NCI-H187 treated with DMSO at 0.1 percent for 48 hours (cell line): Measurements from ENCODE around the gene TMBIM6.
"Not testable (repeated sequence)": the region's sequence is repeated elsewhere in the genome, so short reads cannot be mapped to it uniquely, and the experiment has no call there.

Experiments
- DNase-seq: peaks from one replicate; lab custom pipeline; 2025; lab: John Stamatoyannopoulos, UW

The TMBIM6 gene

GRCh38 chr12:49777341-49777740, 36.0 kb downstream of the TMBIM6 start:
- no peak for DNase-seq

GRCh38 chr12:49777800-49778748, 36.7 kb downstream of the TMBIM6 start:
- no peak for DNase-seq

DNA sequence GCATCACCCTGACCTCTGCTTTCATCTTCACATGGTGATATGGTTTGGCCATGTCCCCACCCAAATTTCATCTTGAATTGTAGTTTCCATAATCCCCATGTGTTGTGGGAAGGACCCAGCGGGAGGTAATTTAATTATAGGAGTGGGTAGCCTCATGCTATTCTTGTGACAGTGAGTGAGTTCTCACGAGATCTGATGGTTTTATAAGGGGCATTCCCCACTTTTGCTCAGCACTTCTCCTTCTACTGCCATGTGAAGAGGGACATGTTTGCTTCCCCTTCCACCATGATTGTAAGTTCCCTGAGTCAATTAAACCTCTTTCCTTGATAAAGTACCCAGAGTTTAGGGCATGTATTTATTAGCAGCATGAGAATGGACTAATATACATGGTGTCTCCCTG, 38.2 kb downstream of the TMBIM6 start:
- DNase-seq: no peak

DNA sequence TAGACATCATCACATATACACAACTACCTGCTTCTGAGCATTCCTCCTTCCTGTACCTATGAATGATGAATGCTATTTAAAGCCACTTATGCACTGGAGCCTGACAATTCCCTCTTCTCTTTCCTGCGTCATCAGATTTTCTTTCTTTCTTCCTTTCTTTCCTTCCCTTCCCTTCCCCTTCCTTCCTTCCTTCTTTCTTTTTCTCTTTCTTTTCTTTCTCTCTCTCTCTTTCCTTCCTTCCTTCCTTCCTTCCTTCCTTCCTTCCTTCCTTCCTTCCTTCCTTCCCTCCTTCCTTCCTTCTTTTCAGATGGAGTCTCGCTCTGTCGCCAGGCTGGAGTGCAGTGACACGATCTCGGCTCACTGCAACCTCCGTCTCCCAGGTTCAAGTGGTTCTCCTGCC, 39.6 kb downstream of the TMBIM6 start:
- DNase-seq: not testable (repeated sequence)

- DNase-seq: no peak
These were observed 42.7 kb downstream of the TMBIM6 start for GRCh38 chr12:49783917-49784676.

GRCh38 chr12:49784756-49785409, 43.5 kb downstream of the TMBIM6 start:
- DNase-seq: no peak

- DNase-seq: no peak
These were observed 46.3 kb downstream of the TMBIM6 start for GRCh38 chr12:49787672-49788071.

- no peak for DNase-seq
These were observed 48.6 kb downstream of the TMBIM6 start for GRCh38 chr12:49789992-49790391.

- no peak for DNase-seq
These were observed 49.6 kb downstream of the TMBIM6 start for GRCh38 chr12:49790741-49791555.

DNA sequence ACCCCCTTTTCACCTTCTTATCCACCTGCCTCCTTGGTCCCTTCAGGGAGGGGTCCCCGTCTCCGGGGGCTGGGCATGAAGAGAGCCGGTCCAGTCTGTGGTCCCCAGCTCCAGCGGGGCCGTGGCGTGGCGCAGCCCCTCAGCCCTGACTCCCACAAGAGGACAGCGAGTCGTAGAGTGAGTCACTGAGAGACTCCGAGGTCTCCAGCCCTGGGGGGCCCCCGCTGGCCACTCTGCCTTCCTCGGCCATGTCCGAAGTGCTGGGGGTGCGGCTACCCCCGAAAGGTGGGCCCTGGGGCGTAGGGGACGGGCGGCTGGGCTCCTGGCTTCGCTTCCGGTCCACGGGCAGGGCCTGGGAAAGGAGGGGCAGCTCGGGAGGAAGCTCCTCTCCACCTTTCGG, 50.3 kb downstream of the TMBIM6 start:
- no peak for DNase-seq

DNA sequence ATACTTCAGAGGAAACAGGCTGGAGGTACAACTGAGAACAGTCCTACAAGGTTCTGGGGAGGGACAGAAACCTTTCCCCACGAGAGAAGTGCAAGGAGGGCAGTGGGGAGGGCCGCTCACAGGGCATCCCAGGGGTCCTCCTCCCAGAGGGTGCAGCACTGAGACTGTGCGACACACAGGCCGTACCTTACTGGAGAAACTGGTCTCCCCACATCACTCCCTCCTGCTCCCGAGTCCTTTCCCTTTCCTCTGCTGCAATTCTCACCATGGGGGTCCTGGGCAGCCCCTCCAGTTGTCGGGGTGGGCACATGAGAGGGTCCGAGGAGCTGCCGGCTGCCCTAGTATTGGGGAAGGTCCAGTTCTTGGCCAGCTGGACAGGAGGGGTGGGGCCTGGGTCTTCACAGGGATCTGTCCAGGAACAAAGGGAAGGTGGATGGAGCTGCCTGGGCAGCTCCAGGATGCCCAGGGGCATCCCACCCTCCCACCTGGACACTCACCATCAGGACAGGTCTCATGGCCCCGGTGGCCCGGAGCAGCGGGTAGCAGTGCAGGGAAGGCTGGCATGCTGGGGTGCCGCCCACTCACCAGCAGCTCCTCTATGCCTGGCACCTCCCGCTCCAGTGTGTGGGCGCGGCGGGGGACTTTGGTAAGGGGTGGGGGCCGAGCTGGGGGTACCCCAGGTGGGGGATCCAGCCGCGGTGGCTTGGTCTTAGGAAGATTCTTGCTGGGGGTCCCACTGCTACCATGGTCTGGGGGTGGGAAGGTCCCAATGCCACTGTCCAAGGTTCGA, 51.0 kb downstream of the TMBIM6 start:
- no peak for DNase-seq

- no peak for DNase-seq
These were observed 51.7 kb downstream of the TMBIM6 start for GRCh38 chr12:49792976-49793580.

DNA sequence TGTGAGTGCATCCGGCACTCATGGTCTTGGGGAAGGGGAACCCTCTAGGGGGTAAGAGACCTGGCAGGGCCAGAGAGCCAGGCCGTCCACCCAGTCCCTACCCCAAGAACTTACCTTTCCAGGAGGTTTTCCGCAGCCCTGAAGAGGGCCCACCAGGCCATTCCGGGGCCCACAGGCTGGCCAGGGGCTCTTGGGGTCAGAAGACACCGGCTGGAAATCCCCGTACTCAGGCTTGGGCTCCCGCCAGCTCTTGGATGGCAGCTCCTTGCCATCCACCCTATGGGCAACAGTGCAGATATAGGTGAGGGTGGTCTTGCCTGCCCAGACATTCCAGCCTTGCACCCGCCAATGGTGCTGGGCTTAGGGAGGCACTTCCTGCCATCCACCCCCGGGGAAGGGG, 52.3 kb downstream of the TMBIM6 start:
- DNase-seq: no peak

- no peak for DNase-seq
These were observed 52.7 kb downstream of the TMBIM6 start for GRCh38 chr12:49794021-49794420.

- no peak for DNase-seq
These were observed 53.7 kb downstream of the TMBIM6 start for GRCh38 chr12:49794811-49795653.

GRCh38 chr12:49795654-49796105, 54.3 kb downstream of the TMBIM6 start:
- DNase-seq: no peak

DNA sequence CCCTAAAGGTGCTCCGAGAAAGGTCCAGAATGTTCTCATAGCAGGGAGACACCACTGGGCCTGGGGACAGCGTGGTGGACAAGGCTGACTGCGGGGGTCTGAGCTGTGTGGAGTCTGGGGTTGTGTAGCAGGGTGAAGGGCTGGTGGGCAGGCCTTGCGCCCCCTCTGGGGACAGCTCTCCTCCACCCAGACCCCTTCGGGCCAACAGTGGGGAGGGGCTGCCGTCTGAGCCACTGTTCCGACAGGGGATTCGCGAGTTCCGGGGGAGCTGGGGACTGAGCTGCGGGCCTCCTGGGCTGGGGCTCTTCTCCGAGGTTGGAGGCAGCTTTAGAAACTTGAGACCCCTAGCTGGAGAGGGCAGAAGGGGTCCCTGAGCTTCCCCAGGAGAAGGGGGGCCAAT, 54.8 kb downstream of the TMBIM6 start:
- DNase-seq: no peak

DNA sequence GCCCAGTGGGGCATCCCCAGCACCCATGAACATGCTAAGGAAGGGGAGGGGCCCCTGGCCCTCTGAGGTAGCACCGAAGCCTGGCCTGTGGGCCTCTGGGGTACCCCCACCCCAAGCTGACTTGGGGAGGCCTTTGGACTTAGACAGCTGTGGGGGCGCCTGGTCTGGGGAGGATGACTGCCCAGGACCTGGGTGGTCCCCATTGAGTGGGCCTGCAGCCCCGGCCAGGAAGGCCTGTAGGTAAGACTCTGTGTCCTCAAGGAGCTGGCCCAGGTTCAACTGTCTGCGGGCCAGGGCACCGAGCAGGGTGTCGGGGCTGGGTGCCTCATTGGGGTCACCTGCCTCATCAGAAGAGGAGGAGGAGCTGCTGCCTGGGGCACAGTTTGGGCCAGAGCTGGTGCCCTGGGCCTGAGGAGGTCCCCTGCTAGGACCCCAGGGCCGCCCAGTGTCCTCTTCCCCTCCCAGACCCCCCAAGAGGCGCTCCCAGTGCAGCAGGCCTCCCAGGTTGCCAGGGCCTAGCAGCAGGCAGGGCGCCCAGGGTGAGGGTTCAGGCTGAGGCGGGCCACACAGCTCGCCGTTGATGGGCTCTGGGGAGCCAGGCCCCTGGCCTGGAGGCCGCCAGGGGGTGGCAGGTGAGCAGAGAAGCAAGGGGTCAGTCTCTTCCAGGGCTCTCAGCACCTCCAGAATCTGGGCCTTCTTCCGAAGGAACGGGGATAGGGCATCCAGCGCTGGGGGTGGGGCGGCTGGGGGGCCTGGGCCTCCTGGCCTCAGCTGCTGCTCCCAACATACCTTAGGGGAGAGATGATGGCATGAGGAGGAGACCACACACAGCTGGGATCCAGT, 55.5 kb downstream of the TMBIM6 start:
- no peak for DNase-seq

- no peak for DNase-seq
These were observed 56.1 kb downstream of the TMBIM6 start for GRCh38 chr12:49797449-49797776.
